ENCODE data around the gene GPR135. TPM values are rescaled to one million over a fixed set of nuclear protein-coding genes. Genes with fewer than 3 reads are reported as not detected.
A peak's percentile ranks its signal among the peaks of the same experiment; 100 is the strongest.

Gene GPR135
- polyA plus RNA-seq, 3 donors: 0.05 to 0.69 TPM; not detected in 1

DNA sequence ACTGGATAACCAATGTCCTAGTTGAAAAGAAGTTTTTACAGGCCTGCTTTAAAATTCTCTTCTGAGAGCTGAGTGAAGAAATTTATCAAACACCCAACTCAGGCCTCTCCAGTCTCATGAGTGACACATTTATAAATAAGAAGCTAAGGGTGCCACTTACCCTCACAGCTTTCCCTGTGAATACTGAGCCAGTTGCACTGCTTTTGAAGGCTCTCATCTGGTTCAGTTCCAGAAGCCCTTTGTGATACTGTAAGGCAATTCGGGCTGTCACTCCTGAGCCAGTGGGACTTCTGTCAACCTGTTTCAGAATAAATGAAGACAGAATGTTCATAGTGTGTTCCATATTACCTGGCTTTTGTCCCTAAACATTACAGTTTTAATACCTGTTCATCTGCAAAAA is 10.5 kb upstream of the GPR135 start:
- Mint-ChIP-seq H3K27me3 (ENCODE audit: low read depth in 3 of 3) (no peaks in the 10 kb centered on the region), H3K36me3 (peaks cover 43 to 44% of the 10 kb centered on the region in 2 donors), H3K4me3 (no peak overlapping the region), H3K4me1 (peaks cover 7% of the 10 kb centered on the region), H3K9me3 (no peaks in the 10 kb centered on the region), H3K27ac (peak overlapping the region in 1 of 7 donors; percentile 14)
- Histone ChIP-seq H3K27me3 (ENCODE audit: control insufficient read depth in 2 of 2, insufficient read depth in 2 of 2, low read length in 2 of 2) (no peaks in the 10 kb centered on the region), H3K9me3 (replicated peaks in 1 of 2; ENCODE audit: control insufficient read depth in 1 of 2, insufficient read depth in 1 of 2, low read length in 2 of 2) (no peaks in the 10 kb centered on the region), H4K20me1 (ENCODE audit: insufficient read depth, low read length) (no peaks in the 10 kb centered on the region), H3K4me3 (replicated peaks in 1 of 3; ENCODE audit: low read depth in 2 of 3, low read length in 3 of 3) (no peak overlapping the region), H3K27ac (ENCODE audit: low read depth in 1 of 2, low read length in 2 of 2) (no peak overlapping the region), H3K4me2 (replicated peaks; ENCODE audit: extremely low read depth, low read length, poor library complexity, severe bottlenecking) (no peak overlapping the region), H3K9ac (ENCODE audit: insufficient read depth, low read length, poor library complexity, severe bottlenecking) (no peak overlapping the region), H3K79me2 (ENCODE audit: insufficient read depth, low read length) (no peaks in the 10 kb centered on the region), H3K36me3 (replicated peaks in 1 of 2; ENCODE audit: control insufficient read depth in 1 of 2, insufficient read depth in 2 of 2, low read length in 2 of 2) (peaks cover 28 to 63% of the 10 kb centered on the region in 2 donors), H3K4me1 (ENCODE audit: control insufficient read depth in 1 of 2, insufficient read depth in 2 of 2, low read length in 2 of 2) (no peaks in the 10 kb centered on the region), H2AFZ (ENCODE audit: insufficient read depth, low read depth, low read length, poor library complexity, severe bottlenecking) (no peak overlapping the region)
- TF ChIP-seq, protein P1, sequence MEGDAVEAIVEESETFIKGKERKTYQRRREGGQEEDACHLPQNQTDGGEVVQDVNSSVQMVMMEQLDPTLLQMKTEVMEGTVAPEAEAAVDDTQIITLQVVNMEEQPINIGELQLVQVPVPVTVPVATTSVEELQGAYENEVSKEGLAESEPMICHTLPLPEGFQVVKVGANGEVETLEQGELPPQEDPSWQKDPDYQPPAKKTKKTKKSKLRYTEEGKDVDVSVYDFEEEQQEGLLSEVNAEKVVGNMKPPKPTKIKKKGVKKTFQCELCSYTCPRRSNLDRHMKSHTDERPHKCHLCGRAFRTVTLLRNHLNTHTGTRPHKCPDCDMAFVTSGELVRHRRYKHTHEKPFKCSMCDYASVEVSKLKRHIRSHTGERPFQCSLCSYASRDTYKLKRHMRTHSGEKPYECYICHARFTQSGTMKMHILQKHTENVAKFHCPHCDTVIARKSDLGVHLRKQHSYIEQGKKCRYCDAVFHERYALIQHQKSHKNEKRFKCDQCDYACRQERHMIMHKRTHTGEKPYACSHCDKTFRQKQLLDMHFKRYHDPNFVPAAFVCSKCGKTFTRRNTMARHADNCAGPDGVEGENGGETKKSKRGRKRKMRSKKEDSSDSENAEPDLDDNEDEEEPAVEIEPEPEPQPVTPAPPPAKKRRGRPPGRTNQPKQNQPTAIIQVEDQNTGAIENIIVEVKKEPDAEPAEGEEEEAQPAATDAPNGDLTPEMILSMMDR (IDR thresholded peaks at IDR 0.05): no peak
- WGBS (ENCODE audit: insufficient coverage): 100% methylated on average over 1 of the region's 1 CpG
- DNase-seq: no peak
- intact Hi-C loops (cut with micrococcal nuclease): no loop called here

DNA sequence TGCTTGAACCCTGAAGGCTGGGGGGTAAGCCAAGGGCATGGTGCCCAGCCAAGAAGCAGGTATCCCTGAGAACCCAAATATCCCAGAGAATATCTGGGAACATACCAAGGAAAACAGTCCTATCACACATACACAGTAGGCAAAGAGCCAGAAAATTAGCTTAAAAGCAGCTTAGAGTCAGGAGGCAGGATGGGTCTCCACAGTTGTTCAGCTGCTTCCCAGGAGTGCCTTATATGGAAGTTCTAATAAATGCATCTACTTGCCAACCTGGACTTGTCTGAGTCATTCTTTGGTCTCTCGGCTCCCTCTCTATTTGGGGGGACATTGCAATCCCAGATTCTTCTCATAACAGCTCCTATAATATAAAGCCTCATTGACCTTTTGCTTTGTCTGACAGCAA is 9.0 kb upstream of the GPR135 start:
- Histone ChIP-seq H3K27ac (ENCODE audit: low read depth in 1 of 2, low read length in 2 of 2) (no peak overlapping the region), H3K27me3 (ENCODE audit: control insufficient read depth in 2 of 2, insufficient read depth in 2 of 2, low read length in 2 of 2) (no peaks in the 10 kb centered on the region), H3K79me2 (ENCODE audit: insufficient read depth, low read length) (no peaks in the 10 kb centered on the region), H3K4me2 (replicated peaks; ENCODE audit: extremely low read depth, low read length, poor library complexity, severe bottlenecking) (no peak overlapping the region), H3K9ac (ENCODE audit: insufficient read depth, low read length, poor library complexity, severe bottlenecking) (no peak overlapping the region), H3K36me3 (replicated peaks in 1 of 2; ENCODE audit: control insufficient read depth in 1 of 2, insufficient read depth in 2 of 2, low read length in 2 of 2) (peaks cover 28 to 72% of the 10 kb centered on the region in 2 donors), H3K4me3 (replicated peaks in 1 of 3; ENCODE audit: low read depth in 2 of 3, low read length in 3 of 3) (no peak overlapping the region), H4K20me1 (ENCODE audit: insufficient read depth, low read length) (no peaks in the 10 kb centered on the region), H2AFZ (ENCODE audit: insufficient read depth, low read depth, low read length, poor library complexity, severe bottlenecking) (no peak overlapping the region), H3K9me3 (replicated peaks in 1 of 2; ENCODE audit: control insufficient read depth in 1 of 2, insufficient read depth in 1 of 2, low read length in 2 of 2) (no peaks in the 10 kb centered on the region), H3K4me1 (ENCODE audit: control insufficient read depth in 1 of 2, insufficient read depth in 2 of 2, low read length in 2 of 2) (no peaks in the 10 kb centered on the region)
- Mint-ChIP-seq H3K4me3 (no peak overlapping the region), H3K4me1 (no peaks in the 10 kb centered on the region), H3K27ac (no peak overlapping the region), H3K27me3 (ENCODE audit: low read depth in 3 of 3) (no peaks in the 10 kb centered on the region), H3K9me3 (no peaks in the 10 kb centered on the region), H3K36me3 (peaks cover 40 to 42% of the 10 kb centered on the region in 2 donors)
- intact Hi-C loops (cut with micrococcal nuclease): no loop called here
- TF ChIP-seq, protein P1 (IDR thresholded peaks at IDR 0.05): no peak
- DNase-seq: no peak
- no CpG with 5 or more reads among the region's 1 CpG for WGBS (ENCODE audit: insufficient coverage)

All from CD14-positive monocyte (primary cell).